ENCODE data around the gene KPRP. TPM values are rescaled to one million over a fixed set of nuclear protein-coding genes. Genes with fewer than 3 reads are reported as not detected.

KPRP gene
- total RNA-seq, 4 donors from 2014 or later = not detected

- peaks cover 0 to 3% (median 0%) of the 10 kb centered on the region in 4 donors for H3K27me3 ChIP-seq
- 76% methylated on average over 2 of the region's 2 CpGs for WGBS
- H3K4me1 ChIP-seq = no peaks in the 10 kb centered on the region
- no peaks in the 10 kb centered on the region for H3K9me3 ChIP-seq
- H3K36me3 ChIP-seq = no peaks in the 10 kb centered on the region
- TF ChIP-seq POLR2AphosphoS5 (IDR thresholded peaks at IDR 0.05) (no peak), CTCF (IDR thresholded peaks at IDR 0.05) (no peak), EP300 (IDR thresholded peaks at IDR 0.05) (no peak), POLR2A (IDR thresholded peaks at IDR 0.05; ENCODE audit: low read depth) (no peak)
- intact Hi-C loops (cut with DNase I) = no loop called here
- H3K27ac ChIP-seq (replicated peaks in 1 of 4) = no peak overlapping the region
- no peak for DNase-seq (ENCODE audit: extremely low spot score)
- no peak overlapping the region for H3K4me3 ChIP-seq
Observed at GRCh38 chr1:152756872-152757271, 953 bp upstream of the KPRP start.

GRCh38 chr1:152758636-152759035 lies 811 bp downstream of the KPRP start:
- Histone ChIP-seq H3K4me3 (no peak overlapping the region), H3K27me3 (peaks cover 0 to 3% (median 0%) of the 10 kb centered on the region in 4 donors), H3K9me3 (no peaks in the 10 kb centered on the region), H3K27ac (replicated peaks in 1 of 4) (no peak overlapping the region), H3K36me3 (no peaks in the 10 kb centered on the region), H3K4me1 (no peaks in the 10 kb centered on the region)
- DNase-seq (ENCODE audit: extremely low spot score) = no peak
- TF ChIP-seq POLR2A (IDR thresholded peaks at IDR 0.05; ENCODE audit: low read depth) = no peak
- no peak for TF ChIP-seq POLR2AphosphoS5 (IDR thresholded peaks at IDR 0.05)
- TF ChIP-seq CTCF (IDR thresholded peaks at IDR 0.05) = no peak
- TF ChIP-seq EP300 (IDR thresholded peaks at IDR 0.05) = no peak
- 91% methylated on average over 4 of the region's 4 CpGs for WGBS
- intact Hi-C loops (cut with DNase I) = no loop called here

- no peaks in the 10 kb centered on the region for H3K9me3 ChIP-seq
- 96% methylated on average over 4 of the region's 8 CpGs for WGBS
- H3K4me3 ChIP-seq = no peak overlapping the region
- no peak for TF ChIP-seq POLR2A (IDR thresholded peaks at IDR 0.05; ENCODE audit: low read depth)
- no peak for TF ChIP-seq POLR2AphosphoS5 (IDR thresholded peaks at IDR 0.05)
- no peak for TF ChIP-seq EP300 (IDR thresholded peaks at IDR 0.05)
- no peak for TF ChIP-seq CTCF (IDR thresholded peaks at IDR 0.05)
- no peaks in the 10 kb centered on the region for H3K4me1 ChIP-seq
- no peaks in the 10 kb centered on the region for H3K36me3 ChIP-seq
- DNase-seq (ENCODE audit: extremely low spot score) = no peak
- no peak overlapping the region for H3K27ac ChIP-seq (replicated peaks in 1 of 4)
- intact Hi-C loops (cut with DNase I) = no loop called here
- peaks cover 0 to 3% (median 0%) of the 10 kb centered on the region in 4 donors for H3K27me3 ChIP-seq
Observed at GRCh38 chr1:152759453-152760173, 1.8 kb downstream of the KPRP start.

GRCh38 chr1:152760551-152761190 lies 2.8 kb downstream of the KPRP start:
- no peaks in the 10 kb centered on the region for H3K36me3 ChIP-seq
- H3K27ac ChIP-seq (replicated peaks in 1 of 4) = no peak overlapping the region
- TF ChIP-seq EP300 (IDR thresholded peaks at IDR 0.05) (no peak), CTCF (IDR thresholded peaks at IDR 0.05) (no peak), POLR2AphosphoS5 (IDR thresholded peaks at IDR 0.05) (no peak), POLR2A (IDR thresholded peaks at IDR 0.05; ENCODE audit: low read depth) (no peak)
- H3K9me3 ChIP-seq = no peaks in the 10 kb centered on the region
- no peak for DNase-seq (ENCODE audit: extremely low spot score)
- H3K4me1 ChIP-seq = no peaks in the 10 kb centered on the region
- no peak overlapping the region for H3K4me3 ChIP-seq
- intact Hi-C loops (cut with DNase I) = no loop called here
- no peaks in the 10 kb centered on the region for H3K27me3 ChIP-seq
- WGBS = 96% methylated on average over 26 of the region's 31 CpGs

Measured in esophagus muscularis mucosa (tissue), 4 donors.